HG03095 (cell line): ENCODE data around the gene RNF130.

Experiments
- ATAC-seq: cut with Tn5 transposase; IDR thresholded peaks from one replicate; pipeline ENCODE4 v1.9.1; 2021; ENCODE audit warnings: moderate library complexity; ENCODE audit not compliant: unreplicated experiment

The RNF130 gene

DNA sequence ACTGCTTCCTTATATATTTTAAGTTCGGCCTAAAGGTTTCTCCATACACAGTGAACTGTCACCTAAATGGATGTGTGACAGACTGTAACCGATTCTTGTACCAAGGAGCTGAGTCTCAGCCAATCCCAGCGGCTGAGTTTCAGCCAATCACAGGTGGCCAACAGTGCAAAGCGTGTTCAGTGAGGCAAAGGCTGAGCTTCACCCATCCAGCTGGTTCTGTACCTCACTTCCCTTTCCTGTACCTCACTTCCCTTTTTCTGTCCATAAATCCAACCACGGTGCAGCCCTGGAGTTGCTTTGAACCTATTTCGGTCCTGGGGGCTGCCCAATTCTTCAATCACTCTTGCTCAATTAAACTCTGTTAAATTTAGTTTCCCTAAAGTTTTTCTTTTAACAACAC, 148.1 kb downstream of the RNF130 start:
- ATAC-seq, result no peak

DNA sequence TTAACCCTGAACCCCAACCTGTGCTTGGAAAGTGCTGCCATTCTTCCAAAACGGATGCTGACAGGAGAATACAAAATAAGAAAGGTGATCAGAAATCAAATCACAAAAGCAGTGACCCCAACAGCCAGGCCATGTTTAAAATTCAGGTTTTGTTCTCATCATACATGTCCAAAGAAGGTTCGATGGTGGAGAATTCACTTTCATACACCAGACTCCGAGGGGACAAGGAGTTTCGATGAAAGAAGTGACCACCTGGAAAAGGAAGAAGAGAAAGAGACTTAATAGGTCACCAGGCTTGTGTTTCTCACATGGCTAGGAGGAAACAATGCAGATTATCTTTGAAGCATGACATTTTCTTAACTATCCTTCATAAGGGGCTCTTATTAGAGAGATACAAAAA, 151.4 kb downstream of the RNF130 start:
- ATAC-seq, result no peak

DNA sequence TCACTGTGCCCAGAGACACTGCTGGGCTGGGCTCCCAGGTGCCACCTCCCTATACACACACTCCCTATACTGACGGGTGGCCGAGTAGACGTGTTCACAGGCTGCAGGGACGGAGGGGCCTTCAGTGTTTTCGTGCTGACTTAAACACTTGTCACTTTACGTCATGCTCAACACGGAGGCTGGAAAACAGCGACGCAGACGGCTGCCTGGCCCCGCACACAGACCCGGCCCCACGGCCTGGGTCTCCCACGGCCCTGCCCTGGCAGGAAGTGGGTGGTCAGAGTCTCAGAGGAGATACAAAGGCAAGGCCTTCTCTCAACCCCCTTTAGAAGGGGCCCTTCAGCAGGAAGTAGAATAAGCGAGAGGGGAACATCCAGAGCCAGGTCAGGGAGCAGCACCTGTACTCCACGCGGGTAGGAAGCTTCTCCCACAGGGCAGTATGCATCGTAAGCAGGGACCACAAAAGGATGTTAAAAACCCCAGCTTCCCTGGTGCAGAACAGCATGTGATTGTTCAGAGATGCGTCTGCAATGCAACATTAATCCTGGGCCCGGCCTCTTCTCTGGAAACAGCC, 152.0 kb downstream of the RNF130 start:
- ATAC-seq, result no peak

DNA sequence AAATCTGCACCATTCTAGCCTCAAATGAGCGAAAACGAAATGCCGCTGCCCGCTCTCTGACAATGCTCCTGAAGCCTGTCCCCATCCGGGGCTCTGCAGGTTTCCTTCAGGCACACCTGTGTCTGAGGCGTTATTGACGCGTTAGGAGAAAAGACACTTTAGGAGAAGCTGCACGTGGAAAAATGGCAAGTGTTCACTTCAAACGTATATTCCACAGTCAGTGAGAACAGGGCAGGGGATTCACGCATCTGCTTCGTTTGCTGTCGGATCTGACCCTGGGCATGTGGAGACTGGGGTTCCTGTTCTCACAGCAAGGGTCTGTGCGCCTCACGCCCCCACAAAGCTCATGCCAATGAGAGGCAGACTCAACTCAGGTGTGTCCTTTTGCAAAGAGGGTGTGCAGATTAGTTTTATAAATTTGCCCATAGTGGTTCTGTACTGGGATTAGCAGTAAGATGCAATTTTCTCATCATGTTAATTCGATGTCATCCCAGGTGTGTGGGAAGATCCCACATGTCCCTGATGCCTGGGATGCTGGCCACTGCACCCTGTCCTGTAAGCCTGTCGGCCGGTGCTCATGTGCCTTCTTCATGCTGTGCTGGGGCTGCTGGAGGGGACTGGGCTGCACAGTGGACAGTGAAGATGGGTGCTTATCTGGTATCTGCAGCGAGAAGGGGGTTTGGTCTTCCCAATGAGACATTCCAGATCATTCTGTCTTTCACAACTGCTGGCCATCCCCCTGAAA, 152.6 kb downstream of the RNF130 start:
- no peak for ATAC-seq

DNA sequence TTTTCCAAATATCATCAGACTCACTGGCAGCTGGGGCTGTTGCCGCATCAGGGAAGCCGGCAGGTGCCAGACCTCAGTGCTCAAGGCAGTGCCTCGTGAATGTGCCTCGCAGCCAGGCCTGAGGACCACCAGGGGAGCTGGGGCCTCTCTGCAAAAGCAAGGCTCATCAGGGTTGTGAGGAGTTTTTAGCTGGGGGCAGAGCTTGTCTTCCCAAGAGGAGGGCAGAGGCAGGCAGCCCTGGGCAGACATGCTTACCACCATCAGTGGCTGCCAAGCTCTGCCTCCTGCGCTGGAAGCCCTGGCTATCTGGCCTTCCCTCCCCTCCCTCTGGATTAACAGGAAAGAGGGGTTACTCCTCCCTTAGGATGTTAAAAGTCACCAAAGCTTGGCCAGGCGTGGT, 155.0 kb downstream of the RNF130 start:
- ATAC-seq, result no peak

DNA sequence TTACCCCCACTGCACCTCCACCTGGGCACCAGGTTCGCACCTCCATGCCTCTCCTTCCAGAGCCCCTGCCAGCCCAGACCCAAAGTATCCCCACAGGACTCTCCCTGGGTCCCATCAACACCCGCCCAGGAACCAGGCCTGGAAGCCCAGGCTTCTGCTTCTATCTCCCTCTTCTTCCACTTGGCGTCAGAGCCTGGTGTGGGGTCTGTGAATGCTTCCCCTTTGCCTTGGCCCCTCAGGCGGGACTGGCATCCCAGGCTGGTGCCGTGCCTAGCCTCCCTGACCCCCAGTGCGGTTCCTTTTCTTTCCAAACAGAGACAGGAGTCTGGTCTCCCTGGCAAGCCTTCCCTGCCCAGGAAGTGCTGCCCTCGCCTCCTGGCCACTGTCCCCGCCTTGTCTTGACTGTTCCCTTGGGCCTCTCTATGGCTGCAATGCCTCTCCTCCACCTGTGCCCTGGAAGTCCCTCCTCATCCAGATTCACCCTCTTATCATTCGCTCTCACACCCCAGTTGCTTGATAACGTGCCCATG, 156.1 kb downstream of the RNF130 start:
- ATAC-seq, result no peak

DNA sequence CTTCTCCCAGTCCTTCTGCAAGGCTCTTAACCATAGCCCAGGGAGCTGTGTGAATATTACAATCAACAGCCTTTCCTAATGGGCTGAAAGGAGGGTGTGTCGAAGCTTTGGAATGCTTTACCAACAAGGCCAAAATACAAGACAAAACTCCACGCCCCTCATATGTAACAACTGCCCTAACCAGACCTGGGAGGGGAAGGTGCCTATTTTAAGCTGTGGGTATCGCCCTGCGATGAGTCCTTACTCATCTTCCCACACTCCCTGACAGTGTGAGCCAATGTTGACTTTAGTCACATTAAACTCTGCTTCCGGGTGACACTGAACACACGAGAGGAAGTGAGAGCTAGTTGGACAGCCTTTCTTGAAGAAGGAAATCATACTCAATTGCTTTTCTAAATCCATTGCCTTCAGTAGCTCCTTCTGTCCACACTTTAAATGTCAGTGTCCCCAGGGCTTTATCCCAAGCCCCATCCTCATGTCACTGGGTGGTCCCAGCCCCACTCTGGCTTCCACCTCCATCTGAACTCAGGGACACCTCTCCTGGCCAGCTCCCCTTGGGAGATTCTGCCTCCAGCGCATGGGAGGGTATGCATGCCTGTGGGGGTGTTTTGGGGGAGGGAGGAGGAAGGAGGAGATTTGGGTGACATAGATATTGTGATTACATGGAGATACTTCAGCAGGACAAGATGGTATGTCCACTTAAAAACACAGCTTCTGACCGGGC, 157.4 kb downstream of the RNF130 start:
- no peak for ATAC-seq

DNA sequence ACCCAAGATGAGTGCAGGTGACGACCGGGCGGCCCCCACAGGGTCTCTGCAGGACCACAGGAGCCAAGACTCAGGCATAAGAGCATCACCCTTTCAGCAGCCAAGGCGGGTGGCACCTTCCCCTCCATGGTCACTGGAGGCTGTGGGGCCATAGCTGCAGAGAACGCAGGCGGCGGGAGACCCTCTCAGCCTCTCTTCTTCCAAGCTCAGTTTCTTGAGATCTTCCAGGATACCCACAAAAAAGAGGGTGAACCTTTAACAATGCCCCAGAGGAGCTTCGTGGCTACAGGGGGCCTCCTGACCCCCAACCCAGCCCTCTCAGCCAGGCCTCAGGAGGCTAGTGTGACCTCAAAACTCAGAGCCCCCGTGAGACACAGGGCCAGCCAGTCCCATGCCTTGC, 158.1 kb downstream of the RNF130 start:
- no peak for ATAC-seq

DNA sequence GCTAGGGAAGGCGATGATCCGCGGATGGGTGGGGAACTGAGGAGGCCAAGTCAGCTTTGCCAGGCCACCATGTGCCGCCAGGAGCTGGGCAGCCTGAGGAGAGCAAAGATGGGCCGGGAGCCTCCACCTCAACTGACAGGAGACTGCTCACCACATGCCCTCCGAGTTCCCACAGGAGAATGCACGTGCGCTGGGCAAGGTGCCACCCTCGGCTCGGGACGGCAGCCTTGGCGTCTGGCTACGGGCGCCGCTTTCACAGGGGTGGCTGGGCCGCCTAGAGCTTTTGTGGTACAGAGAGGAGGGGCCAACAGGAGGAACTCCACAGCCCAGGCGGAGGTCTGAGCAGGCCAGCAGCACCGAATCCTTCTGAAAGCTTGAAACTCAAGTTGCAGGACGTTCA, 158.6 kb downstream of the RNF130 start:
- no peak for ATAC-seq

DNA sequence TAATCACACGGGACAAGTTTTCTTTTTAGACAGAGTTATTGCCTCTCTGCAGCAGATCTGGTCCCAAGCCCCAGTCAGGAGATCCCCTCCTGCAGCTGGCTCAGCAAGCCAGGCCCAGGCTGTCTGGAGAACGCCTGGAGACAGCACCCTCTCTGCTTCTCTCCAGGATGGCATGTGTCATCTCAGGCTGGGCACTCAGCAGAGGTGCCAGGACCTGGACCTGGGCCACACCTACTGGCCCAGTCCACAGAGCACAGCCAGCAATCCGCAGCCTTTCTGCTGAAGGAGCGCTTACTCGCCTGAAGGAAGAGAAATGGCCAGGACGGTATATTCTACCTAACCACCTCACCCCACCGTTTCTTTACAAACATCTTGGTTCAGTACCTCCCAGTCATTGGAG, 159.2 kb downstream of the RNF130 start:
- no peak for ATAC-seq

DNA sequence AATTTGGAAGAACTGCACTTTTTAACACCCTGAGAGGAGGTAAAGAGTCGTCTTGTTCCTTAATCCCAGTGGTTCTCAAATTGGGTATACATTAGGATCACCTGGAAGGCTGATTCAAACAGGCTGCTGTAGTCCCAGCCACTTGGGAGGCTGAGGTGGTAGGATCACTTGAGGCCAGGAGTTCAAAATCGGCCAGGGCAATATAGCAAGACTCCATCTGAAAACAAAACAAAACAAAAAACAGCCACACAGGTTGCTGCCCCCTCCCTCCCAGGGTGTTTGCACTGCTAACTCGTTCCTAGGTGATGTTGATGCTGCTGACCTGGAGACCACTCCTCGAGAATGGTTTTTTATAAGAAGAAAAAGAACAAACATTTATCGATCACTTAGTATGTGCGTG, 162.3 kb downstream of the RNF130 start:
- no peak for ATAC-seq

DNA sequence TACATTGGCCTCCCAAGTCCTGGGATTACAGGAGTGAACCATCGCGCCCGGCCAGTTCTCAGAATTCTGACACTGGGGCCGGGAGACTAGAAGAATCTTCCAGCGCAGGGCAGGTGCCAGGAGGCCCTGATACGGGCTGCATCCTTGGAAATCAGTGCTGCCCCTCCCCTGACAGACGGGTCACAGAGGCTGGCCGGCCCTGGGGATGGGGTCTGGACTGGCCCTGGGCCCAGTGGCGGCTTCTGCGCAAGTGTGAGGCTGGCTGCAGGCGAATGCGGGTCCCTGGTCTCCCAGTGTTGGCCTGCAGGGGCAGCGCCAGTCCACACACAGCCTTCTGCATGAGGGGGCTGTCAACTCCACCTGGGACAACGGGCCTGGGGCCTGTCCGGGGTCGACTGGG, 163.0 kb downstream of the RNF130 start:
- no peak for ATAC-seq

DNA sequence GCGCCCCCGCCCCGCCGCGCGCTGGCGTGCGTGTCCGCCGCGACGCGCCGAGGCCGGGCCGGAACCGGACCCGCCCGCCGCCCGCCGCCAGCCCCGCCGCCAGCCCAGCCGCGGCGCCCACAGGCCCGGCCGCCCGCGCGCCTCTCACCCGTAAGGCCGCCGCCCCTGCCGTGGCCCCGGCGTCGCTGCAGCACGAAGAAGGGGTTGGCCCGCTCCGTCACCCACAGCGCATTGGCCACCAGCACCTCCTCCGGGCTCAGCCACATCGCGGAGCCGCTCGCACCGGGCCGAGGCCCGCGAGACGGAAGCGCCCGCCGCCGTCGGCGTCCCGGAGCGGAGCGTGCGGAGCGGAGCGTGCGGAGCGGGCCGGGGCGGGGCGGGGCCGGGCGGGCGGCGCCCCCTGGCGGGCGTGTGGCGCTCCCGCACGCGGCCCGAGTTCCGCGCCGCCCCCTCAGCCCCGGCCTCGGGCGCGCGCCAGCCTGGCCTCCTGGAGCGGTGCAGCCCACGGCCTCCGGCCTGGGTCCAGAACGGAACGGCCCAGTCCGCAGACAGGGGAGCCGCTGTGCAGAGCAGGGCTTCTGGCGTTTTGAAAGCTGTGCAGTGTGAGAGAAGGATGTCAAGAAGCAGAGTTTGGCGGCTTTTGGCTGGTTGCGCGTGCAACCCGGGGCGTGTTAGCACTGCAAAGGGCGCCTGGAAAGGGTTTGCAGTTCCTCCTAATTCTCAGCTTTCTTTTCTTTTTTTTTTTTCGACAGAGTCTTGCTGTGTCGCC, 163.8 kb downstream of the RNF130 start, which contains the start of gene TBC1D9B:
TBC1D9B (minus strand) TSS at position 342 of the 769 bp plus-strand sequence; CDS start at position 266, 76 bp downstream.
- peak; percentile 87 for ATAC-seq

DNA sequence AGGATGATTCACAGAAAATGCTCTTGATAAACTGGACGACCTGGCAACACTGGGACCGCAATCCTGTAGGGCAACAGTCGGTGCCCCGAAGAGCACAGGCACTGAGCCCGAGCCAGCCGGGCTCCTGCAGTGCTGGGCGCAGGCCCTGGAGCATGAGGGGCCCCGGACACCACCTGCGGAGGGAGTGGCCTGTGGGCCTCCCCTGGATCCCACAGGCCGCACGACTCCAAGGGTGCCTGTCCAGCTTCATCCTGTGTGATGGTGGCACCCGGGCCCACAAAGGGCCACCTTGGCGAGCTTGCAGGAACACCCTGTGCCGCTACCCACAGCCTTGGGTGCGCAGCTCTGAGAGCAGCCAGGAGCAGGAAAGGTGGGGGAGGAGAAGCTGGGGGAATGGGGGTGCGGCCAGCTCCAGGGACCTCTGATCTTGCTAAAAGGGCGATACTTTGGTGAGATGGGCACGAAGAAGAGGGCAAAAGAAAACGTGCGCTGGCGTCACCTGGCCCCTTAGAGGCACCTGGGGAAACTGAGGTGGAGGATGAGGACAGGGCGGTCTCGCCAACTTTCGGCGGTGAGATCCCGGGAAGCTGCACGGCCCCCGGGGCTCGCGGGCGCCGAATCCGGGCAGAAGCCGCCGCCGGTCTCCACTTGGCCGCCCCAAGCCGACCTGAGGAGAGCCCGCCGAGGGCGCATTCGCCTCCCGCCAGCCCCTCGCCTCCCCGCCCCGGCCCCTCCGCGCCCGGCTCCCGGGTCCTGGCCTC, 164.6 kb downstream of the RNF130 start:
- ATAC-seq, result no peak

DNA sequence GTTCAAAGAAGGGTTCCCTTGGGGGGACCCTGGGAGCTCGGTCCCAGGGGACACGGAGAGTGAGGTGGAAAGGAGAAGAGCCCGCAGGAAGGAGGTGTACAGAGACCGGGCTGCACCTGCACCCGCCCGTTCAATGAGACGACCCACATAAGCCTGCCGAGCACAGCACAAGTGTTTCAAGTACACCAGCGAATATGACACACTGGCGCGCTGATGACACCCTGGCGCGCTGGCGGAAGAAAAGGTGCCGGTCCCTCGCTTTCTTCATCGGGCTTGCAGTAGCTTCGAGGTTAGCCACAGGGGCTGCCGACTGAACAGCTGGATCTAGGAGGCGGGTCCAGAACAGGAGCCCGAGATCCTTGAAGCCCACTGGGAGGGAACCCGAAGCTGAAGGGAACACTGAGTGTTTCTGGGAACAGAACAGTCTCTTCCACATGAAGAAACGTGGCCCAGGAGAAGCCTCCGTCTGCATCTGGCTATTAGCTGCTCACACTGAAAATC, 165.2 kb downstream of the RNF130 start:
- ATAC-seq, result no peak

DNA sequence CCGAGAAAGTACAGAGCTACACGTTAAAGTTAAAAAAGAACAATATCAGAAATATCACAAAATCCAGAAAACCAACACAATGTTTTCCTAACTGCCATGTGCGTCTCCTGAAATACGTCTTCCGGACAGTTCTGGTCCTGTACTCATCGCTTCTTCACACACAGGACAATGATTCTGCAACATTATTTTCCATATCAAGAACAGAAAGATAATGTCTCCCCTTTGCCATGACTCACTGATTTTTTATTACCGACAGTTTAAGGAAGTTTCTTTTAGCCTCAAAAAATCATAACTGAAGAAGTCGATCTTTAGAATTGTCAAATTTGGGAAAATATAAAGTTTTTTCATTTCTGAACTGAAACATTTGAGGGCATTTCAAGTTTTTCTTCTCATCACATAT, 166.4 kb downstream of the RNF130 start:
- no peak for ATAC-seq
